HuH-7.5 (cell line): ENCODE data around the gene NPTX1.

Source experiments
- DNase-seq: peaks from one replicate; pipeline ENCODE4 v3.0.0; 2011; ENCODE audit warnings: low spot score

Gene NPTX1

GRCh38 chr17:80503031-80503430 lies 26.6 kb upstream of the NPTX1 start:
- DNase-seq: no peak

- no peak for DNase-seq
Observed at GRCh38 chr17:80502578-80502877, 26.1 kb upstream of the NPTX1 start.

- DNase-seq: no peak
Observed at GRCh38 chr17:80501741-80502577, 25.6 kb upstream of the NPTX1 start.

GRCh38 chr17:80499961-80500665 lies 23.7 kb upstream of the NPTX1 start:
- DNase-seq: no peak

GRCh38 chr17:80499560-80499959 lies 23.2 kb upstream of the NPTX1 start:
- DNase-seq: no peak

GRCh38 chr17:80498920-80499410 lies 22.6 kb upstream of the NPTX1 start:
- DNase-seq: no peak

GRCh38 chr17:80498242-80498919 lies 22.0 kb upstream of the NPTX1 start:
- DNase-seq: no peak

- no peak for DNase-seq
Observed at GRCh38 chr17:80497726-80498241, 21.4 kb upstream of the NPTX1 start.

GRCh38 chr17:80494547-80494946 lies 18.1 kb upstream of the NPTX1 start:
- DNase-seq: no peak

GRCh38 chr17:80492343-80493136 lies 16.1 kb upstream of the NPTX1 start:
- DNase-seq: no peak

- peak; percentile 74 for DNase-seq
Observed at GRCh38 chr17:80491478-80492342, 15.3 kb upstream of the NPTX1 start.

GRCh38 chr17:80487511-80487910 lies 11.1 kb upstream of the NPTX1 start:
- no peak for DNase-seq

- no peak for DNase-seq
Observed at GRCh38 chr17:80486692-80487091, 10.3 kb upstream of the NPTX1 start.

GRCh38 chr17:80485846-80486245 lies 9.4 kb upstream of the NPTX1 start:
- no peak for DNase-seq

GRCh38 chr17:80482555-80483308 lies 6.3 kb upstream of the NPTX1 start:
- no peak for DNase-seq

GRCh38 chr17:80482058-80482318 lies 5.6 kb upstream of the NPTX1 start:
- no peak for DNase-seq

- no peak for DNase-seq
Observed at GRCh38 chr17:80481284-80482057, 5.1 kb upstream of the NPTX1 start.

GRCh38 chr17:80480248-80480647 lies 3.8 kb upstream of the NPTX1 start:
- DNase-seq: no peak

GRCh38 chr17:80479246-80479566 lies 2.8 kb upstream of the NPTX1 start:
- no peak for DNase-seq
